ENCODE results near the gene FOXL3.

FOXL3 gene

DNA sequence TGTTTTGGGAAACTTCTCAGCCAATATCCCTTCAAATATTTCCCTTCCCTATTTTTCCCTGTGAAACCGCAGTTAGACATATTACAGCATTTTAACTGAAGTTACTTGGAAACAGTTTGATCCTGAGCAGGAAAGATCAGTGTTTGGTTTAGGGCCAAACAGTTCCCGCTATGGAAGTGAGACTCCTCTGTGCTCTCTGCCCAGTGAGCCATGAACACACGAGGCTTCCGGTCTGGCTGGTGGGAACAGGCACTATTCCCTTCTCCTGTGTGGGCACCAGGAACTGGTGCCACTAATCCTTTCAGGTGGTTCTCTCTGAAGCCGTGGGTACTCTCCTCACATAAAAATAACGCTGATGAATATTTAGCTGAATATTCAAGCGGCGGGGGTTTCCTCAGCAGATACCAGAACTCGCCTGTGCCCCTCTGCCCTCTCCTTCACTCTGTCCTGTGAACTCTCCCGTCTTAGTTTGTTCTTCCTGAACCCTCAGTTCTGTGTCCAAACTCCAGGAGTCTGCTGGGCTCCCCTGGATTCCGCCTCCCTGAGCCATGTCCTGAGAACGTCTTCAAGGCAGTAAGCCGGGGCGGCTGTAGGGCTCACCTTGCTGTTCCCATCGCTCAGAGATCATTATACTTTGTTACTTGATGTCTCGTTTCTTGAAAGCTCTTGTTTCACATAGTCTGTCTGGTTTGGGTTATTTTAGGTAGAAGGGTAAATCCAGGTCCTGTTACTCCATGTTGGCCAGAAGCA is 25.7 kb downstream of the FOXL3 start:
- DNase-seq (no peak), ATAC-seq (replicated peaks) (no peak)
- Mint-ChIP-seq H3K4me3 (no peak overlapping the region), H3K27ac (no peak overlapping the region), H3K4me1 (ENCODE audit: low read depth in 2 of 2) (no peaks in the 10 kb centered on the region), H3K36me3 (ENCODE audit: insufficient read depth) (no peaks in the 10 kb centered on the region), H3K9me3 (no peaks in the 10 kb centered on the region), H3K27me3 (peaks cover 77 to 97% of the 10 kb centered on the region in 2 donors)

- H3K27ac Mint-ChIP-seq = no peak overlapping the region
- H3K36me3 Mint-ChIP-seq (ENCODE audit: insufficient read depth) = no peaks in the 10 kb centered on the region
- H3K4me1 Mint-ChIP-seq (ENCODE audit: low read depth in 2 of 2) = peaks cover 0 to 2% of the 10 kb centered on the region in 2 donors
- H3K9me3 Mint-ChIP-seq = no peaks in the 10 kb centered on the region
- peaks cover 71 to 77% of the 10 kb centered on the region in 2 donors for H3K27me3 Mint-ChIP-seq
- DNase-seq (no peak), ATAC-seq (replicated peaks) (no peak)
- H3K4me3 Mint-ChIP-seq = no peak overlapping the region
Measured at GRCh38 chr7:317643-318405, 27.9 kb downstream of the FOXL3 start.

GRCh38 chr7:318476-318875 is 28.5 kb downstream of the FOXL3 start:
- H3K27me3 Mint-ChIP-seq = peaks cover 67 to 72% of the 10 kb centered on the region in 2 donors
- no peak for DNase-seq

DNA sequence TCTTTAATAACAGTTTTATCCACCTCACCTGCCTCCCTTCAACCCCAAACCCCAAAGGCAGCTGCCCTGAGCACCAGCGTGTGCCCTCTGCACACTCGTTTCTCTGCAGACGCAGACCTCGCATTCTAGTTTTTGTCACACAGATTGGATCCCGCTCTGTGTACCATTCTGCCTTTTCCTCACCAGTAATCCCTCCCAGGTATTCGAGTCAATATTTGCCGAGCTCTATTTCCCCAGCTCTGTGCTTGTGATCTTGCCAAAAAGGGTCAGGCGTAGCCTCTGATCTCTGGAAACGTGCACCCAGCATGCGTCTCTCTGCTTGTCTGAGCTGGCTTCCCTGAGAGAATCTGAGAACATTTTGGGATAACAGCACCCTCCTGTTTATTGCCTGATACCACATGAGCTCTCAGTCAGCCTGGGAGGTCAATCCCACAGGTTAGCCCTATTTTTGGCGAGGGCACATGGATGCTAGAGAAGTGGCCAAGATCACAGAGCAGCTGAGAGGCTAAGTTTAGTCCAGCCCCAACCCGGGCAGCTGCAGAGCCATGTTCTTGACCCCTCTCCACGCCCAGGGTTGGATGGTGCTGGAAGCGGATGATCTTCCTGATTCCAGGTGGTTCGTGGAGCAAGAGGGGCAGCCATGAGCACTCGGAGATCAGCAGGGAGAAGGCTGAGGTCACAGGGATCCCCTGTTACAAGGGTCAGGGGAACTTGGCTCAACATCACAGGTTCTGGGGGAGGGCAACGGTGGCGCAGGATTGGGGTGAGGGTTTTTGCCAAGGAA is 29.1 kb downstream of the FOXL3 start:
- Mint-ChIP-seq H3K4me3 (no peak overlapping the region), H3K27me3 (peaks cover 61 to 66% of the 10 kb centered on the region in 2 donors), H3K9me3 (no peaks in the 10 kb centered on the region), H3K27ac (no peak overlapping the region), H3K36me3 (ENCODE audit: insufficient read depth) (no peaks in the 10 kb centered on the region), H3K4me1 (ENCODE audit: low read depth in 2 of 2) (peaks cover 0 to 2% of the 10 kb centered on the region in 2 donors)
- ATAC-seq (replicated peaks) = no peak
- no peak for DNase-seq

More at GRCh38 chr7:318476-318875, 28.5 kb downstream of the FOXL3 start:
- ATAC-seq (replicated peaks) = no peak
- Mint-ChIP-seq H3K4me1 (ENCODE audit: low read depth in 2 of 2) (peaks cover 0 to 2% of the 10 kb centered on the region in 2 donors), H3K27ac (no peak overlapping the region), H3K9me3 (no peaks in the 10 kb centered on the region), H3K4me3 (no peak overlapping the region), H3K36me3 (ENCODE audit: insufficient read depth) (no peaks in the 10 kb centered on the region)

- peaks cover 55 to 56% of the 10 kb centered on the region in 2 donors for H3K27me3 Mint-ChIP-seq
- H3K4me3 Mint-ChIP-seq = no peak overlapping the region
- no peak for ATAC-seq (replicated peaks)
- peaks cover 0 to 2% of the 10 kb centered on the region in 2 donors for H3K4me1 Mint-ChIP-seq (ENCODE audit: low read depth in 2 of 2)
- no peak overlapping the region for H3K27ac Mint-ChIP-seq
- no peak for DNase-seq
- no peaks in the 10 kb centered on the region for H3K36me3 Mint-ChIP-seq (ENCODE audit: insufficient read depth)
- no peaks in the 10 kb centered on the region for H3K9me3 Mint-ChIP-seq
Measured at GRCh38 chr7:320297-320696, 30.3 kb downstream of the FOXL3 start.

DNA sequence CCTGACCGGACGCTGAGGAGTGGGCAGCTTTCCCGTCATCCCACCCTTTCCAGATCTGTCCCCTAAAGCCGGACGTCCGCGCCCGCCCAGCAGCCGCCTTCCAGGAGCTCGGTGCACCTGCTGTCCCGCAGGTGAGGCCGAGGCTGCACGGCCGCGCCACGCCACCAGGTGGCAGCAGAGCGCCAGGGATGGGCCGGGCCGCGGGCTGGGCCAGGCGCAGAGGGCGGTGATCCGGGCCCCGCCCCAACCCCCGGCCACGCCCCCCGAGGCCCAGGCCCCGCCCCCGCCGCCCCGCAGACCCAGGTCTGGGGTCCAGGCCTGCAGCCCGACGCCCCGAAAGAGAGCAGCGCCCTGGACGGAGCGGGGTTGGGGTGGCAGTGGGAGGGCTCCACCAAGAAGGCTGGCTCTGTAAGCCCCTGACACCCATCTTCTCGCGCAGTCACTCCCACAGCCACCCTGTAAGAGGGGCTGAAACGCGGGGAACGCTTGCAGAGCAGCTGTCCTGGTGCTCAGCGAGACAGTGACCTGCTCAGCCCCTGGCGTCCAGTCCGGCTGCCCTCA is 32.2 kb downstream of the FOXL3 start:
- no peak overlapping the region for H3K4me3 Mint-ChIP-seq
- H3K27ac Mint-ChIP-seq = no peak overlapping the region
- H3K27me3 Mint-ChIP-seq = peaks cover 47 to 54% of the 10 kb centered on the region in 2 donors
- ATAC-seq (replicated peaks) (peak; percentile 99), DNase-seq (peak; percentile 85 to 91 (median 89))
- H3K9me3 Mint-ChIP-seq = no peaks in the 10 kb centered on the region
- H3K4me1 Mint-ChIP-seq (ENCODE audit: low read depth in 2 of 2) = peaks cover 0 to 2% of the 10 kb centered on the region in 2 donors
- H3K36me3 Mint-ChIP-seq (ENCODE audit: insufficient read depth) = no peaks in the 10 kb centered on the region

DNA sequence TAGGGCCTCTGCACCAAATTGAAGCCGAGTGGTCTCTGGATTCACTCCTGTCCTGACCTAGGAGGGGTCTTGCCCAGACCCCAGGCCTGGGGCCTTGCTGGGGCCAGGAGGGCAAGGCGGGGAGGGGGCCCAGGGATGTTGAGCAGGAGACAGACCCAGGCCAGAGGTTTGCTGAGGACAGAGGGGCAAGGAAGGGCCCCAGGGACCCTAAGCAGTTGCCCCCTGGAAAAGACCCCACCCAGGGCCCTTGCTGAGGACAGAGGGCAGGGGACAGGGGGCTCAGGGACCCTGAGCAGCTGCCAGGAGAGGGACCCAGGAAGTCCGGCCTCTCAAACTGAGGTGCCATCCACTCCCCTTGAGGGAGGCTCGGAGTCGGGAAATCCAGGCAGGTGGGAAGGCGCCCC is 32.7 kb downstream of the FOXL3 start:
- H3K4me3 Mint-ChIP-seq = no peak overlapping the region
- H3K4me1 Mint-ChIP-seq (ENCODE audit: low read depth in 2 of 2) = peaks cover 0 to 2% of the 10 kb centered on the region in 2 donors
- ATAC-seq (replicated peaks) = no peak
- no peak overlapping the region for H3K27ac Mint-ChIP-seq
- DNase-seq = no peak
- H3K27me3 Mint-ChIP-seq = peaks cover 46 to 54% of the 10 kb centered on the region in 2 donors
- no peaks in the 10 kb centered on the region for H3K36me3 Mint-ChIP-seq (ENCODE audit: insufficient read depth)
- H3K9me3 Mint-ChIP-seq = no peaks in the 10 kb centered on the region

GRCh38 chr7:323410-323809 is 33.4 kb downstream of the FOXL3 start:
- H3K36me3 Mint-ChIP-seq (ENCODE audit: insufficient read depth) = no peaks in the 10 kb centered on the region
- DNase-seq (no peak), ATAC-seq (replicated peaks) (no peak)
- no peak overlapping the region for H3K4me3 Mint-ChIP-seq
- peaks cover 46 to 54% of the 10 kb centered on the region in 2 donors for H3K27me3 Mint-ChIP-seq
- no peak overlapping the region for H3K27ac Mint-ChIP-seq
- peaks cover 0 to 2% of the 10 kb centered on the region in 2 donors for H3K4me1 Mint-ChIP-seq (ENCODE audit: low read depth in 2 of 2)
- no peaks in the 10 kb centered on the region for H3K9me3 Mint-ChIP-seq

- H3K36me3 Mint-ChIP-seq (ENCODE audit: insufficient read depth) = no peaks in the 10 kb centered on the region
- ATAC-seq (replicated peaks) (no peak), DNase-seq (no peak)
- peaks cover 45 to 54% of the 10 kb centered on the region in 2 donors for H3K27me3 Mint-ChIP-seq
- no peak overlapping the region for H3K4me3 Mint-ChIP-seq
- H3K27ac Mint-ChIP-seq = no peak overlapping the region
- H3K9me3 Mint-ChIP-seq = no peaks in the 10 kb centered on the region
- peaks cover 0 to 2% of the 10 kb centered on the region in 2 donors for H3K4me1 Mint-ChIP-seq (ENCODE audit: low read depth in 2 of 2)
Measured at GRCh38 chr7:324011-324410, 34.0 kb downstream of the FOXL3 start.

DNA sequence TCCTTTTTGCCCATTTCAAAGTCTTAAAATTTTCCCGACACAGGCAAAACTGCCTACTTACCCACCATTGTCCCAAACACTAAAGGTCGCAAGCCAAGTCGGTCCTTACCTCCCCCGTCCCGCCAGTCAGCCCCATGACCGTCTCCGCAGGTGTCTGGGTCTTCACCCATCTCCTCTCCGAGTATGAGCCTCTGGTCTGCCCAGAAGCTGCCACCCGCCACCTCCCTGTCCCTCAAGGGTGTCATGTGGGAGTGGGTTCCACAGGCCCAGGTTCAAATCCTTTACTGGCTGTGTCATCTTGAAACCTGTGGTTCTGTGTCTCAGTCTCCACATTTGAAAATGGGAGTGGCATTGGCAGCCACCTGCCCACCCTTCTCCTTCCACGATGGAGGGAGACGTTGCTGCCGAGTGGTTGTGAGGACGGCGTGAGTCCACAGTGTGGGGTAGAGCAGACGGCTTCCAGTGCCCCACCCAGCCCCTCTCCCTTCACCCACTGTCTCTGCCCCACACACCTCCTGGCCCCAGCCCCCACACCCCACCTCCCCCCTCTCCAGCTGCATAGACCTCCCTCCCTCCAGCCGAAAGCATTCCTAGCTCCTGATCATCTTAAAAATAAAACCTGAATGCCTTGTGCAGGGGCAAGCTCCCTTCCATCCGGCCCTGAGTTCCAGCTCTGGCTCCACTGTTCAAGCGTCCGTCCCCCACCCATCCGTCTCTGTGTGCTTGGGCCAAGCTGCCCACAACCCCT is 35.3 kb downstream of the FOXL3 start:
- DNase-seq = no peak
- H3K36me3 Mint-ChIP-seq (ENCODE audit: insufficient read depth) = no peaks in the 10 kb centered on the region
- H3K4me3 Mint-ChIP-seq = no peak overlapping the region
- peaks cover 33 to 54% of the 10 kb centered on the region in 2 donors for H3K27me3 Mint-ChIP-seq
- ATAC-seq (replicated peaks) = no peak
- H3K9me3 Mint-ChIP-seq = no peaks in the 10 kb centered on the region
- H3K27ac Mint-ChIP-seq = peak overlapping the region in 1 of 2 donors; percentile 77
- H3K4me1 Mint-ChIP-seq (ENCODE audit: low read depth in 2 of 2) = peaks cover 0 to 2% of the 10 kb centered on the region in 2 donors

DNA sequence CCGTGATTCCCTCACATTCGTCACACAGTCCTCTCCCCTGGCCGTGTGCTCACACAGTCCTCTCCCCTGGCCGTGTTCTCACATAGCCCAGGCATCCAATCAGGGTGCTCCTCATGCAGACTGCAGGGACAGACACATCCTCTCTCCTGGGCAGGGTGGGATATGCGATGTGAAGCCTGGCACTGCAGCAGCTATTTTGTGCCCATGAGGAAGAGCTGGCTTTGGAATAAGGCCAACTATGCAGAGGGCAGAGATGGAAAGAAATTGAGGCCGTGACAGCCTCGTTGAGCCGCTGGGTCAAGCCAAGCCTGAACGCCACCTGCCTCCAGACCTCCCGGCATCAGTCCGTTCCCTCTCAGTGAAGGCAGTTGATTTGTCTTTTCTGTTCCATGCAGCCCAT is 35.8 kb downstream of the FOXL3 start:
- no peaks in the 10 kb centered on the region for H3K9me3 Mint-ChIP-seq
- no peaks in the 10 kb centered on the region for H3K36me3 Mint-ChIP-seq (ENCODE audit: insufficient read depth)
- DNase-seq = no peak
- peak overlapping the region in 1 of 2 donors; percentile 77 for H3K27ac Mint-ChIP-seq
- ATAC-seq (replicated peaks) = no peak
- peaks cover 31 to 55% of the 10 kb centered on the region in 2 donors for H3K27me3 Mint-ChIP-seq
- H3K4me3 Mint-ChIP-seq = no peak overlapping the region
- peaks cover 0 to 2% of the 10 kb centered on the region in 2 donors for H3K4me1 Mint-ChIP-seq (ENCODE audit: low read depth in 2 of 2)

DNA sequence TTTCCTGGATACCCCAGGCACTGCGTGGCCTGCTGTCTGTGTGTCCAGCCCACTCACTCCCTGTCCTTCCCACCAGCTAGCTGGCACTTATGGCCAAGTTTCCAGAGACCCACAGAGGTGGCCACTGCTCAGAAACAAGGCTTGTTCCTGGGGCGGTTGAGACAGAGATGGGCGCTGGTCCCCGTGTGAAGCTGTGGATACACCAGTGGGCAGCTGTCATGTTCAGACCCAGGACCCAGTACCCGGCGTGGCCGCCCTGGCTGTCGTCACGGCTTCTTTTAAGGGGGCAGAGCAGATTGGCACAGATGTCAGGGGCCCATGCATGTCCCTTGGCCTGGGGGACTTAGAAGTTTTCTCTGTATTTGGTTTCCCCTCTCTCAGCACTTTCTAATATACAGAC is 36.3 kb downstream of the FOXL3 start:
- peaks cover 0 to 2% of the 10 kb centered on the region in 2 donors for H3K4me1 Mint-ChIP-seq (ENCODE audit: low read depth in 2 of 2)
- DNase-seq (no peak), ATAC-seq (replicated peaks) (no peak)
- no peaks in the 10 kb centered on the region for H3K36me3 Mint-ChIP-seq (ENCODE audit: insufficient read depth)
- no peak overlapping the region for H3K27ac Mint-ChIP-seq
- H3K9me3 Mint-ChIP-seq = no peaks in the 10 kb centered on the region
- peaks cover 35 to 60% of the 10 kb centered on the region in 2 donors for H3K27me3 Mint-ChIP-seq
- H3K4me3 Mint-ChIP-seq = no peak overlapping the region

Data from effector memory CD8-positive, alpha-beta T cell (primary cell).